ENCODE measurements around the gene ZNF662.

The ZNF662 gene

GRCh38 chr3:42873221-42873982 lies 32.5 kb upstream of the ZNF662 start:
- no peaks in the 10 kb centered on the region for H3K79me1 ChIP-seq (replicated peaks; ENCODE audit: low read length, poor library complexity, severe bottlenecking)
- no peak overlapping the region for H2BK15ac ChIP-seq (ENCODE audit: low read depth, poor library complexity, severe bottlenecking)
- H3K9ac ChIP-seq (ENCODE audit: low read length): no peak overlapping the region
- peaks cover 25 to 32% of the 10 kb centered on the region in 2 experiments for H3K27me3 ChIP-seq (ENCODE audit: control insufficient read depth in 1 of 2, insufficient read depth in 1 of 2, low read length in 2 of 2)
- no peak overlapping the region for H3K4ac ChIP-seq (ENCODE audit: low read depth in 1 of 2, low read length in 2 of 2)
- no peak overlapping the region for H3K4me3 ChIP-seq (ENCODE audit: insufficient read depth in 1 of 2, low read depth in 1 of 2, low read length in 2 of 2)
- no peaks in the 10 kb centered on the region for H3K36me3 ChIP-seq (ENCODE audit: control insufficient read depth in 1 of 2, insufficient read depth in 2 of 2, low read depth in 1 of 2, low read length in 2 of 2)
- no peak overlapping the region for H2BK5ac ChIP-seq (ENCODE audit: low read depth, low read length, poor library complexity, severe bottlenecking)
- no peak overlapping the region for H3K14ac ChIP-seq (ENCODE audit: low read length in 2 of 2)
- H3K23ac ChIP-seq (ENCODE audit: low read length in 2 of 2): no peak overlapping the region
- H3K27ac ChIP-seq (ENCODE audit: low read length, poor library complexity, severe bottlenecking): no peak overlapping the region
- H3K18ac ChIP-seq (ENCODE audit: low read depth in 1 of 2, low read length in 2 of 2): no peak overlapping the region
- H4K91ac ChIP-seq (ENCODE audit: low read length): no peak overlapping the region
- H3K4me2 ChIP-seq (ENCODE audit: low read length, poor library complexity, severe bottlenecking): no peak overlapping the region
- H2AFZ ChIP-seq (ENCODE audit: low read depth, low read length): no peak overlapping the region
- no peak overlapping the region for H4K8ac ChIP-seq (ENCODE audit: low read length)
- H3K4me1 ChIP-seq (ENCODE audit: control insufficient read depth, insufficient read depth, low read depth, low read length): no peaks in the 10 kb centered on the region
- no peak overlapping the region for H2BK12ac ChIP-seq (ENCODE audit: low read length in 2 of 2)
- 79% methylated on average over 3 of the region's 9 CpGs for WGBS
- H2AK5ac ChIP-seq (ENCODE audit: low read length, severe bottlenecking): no peak overlapping the region
- H2BK120ac ChIP-seq (ENCODE audit: low read depth, low read length): no peak overlapping the region
- DNase-seq: no peak
- no peaks in the 10 kb centered on the region for H3K9me3 ChIP-seq (ENCODE audit: control insufficient read depth, low read length)

GRCh38 chr3:42874749-42875148 lies 31.2 kb upstream of the ZNF662 start:
- Histone ChIP-seq H3K9me3 (ENCODE audit: control insufficient read depth, low read length) (no peaks in the 10 kb centered on the region), H2BK120ac (ENCODE audit: low read depth, low read length) (no peak overlapping the region), H2BK5ac (ENCODE audit: low read depth, low read length, poor library complexity, severe bottlenecking) (no peak overlapping the region), H2AK5ac (ENCODE audit: low read length, severe bottlenecking) (no peak overlapping the region), H3K23ac (ENCODE audit: low read length in 2 of 2) (no peak overlapping the region), H3K27me3 (ENCODE audit: control insufficient read depth in 1 of 2, insufficient read depth in 1 of 2, low read length in 2 of 2) (peaks cover 20 to 22% of the 10 kb centered on the region in 2 experiments), H2BK15ac (ENCODE audit: low read depth, poor library complexity, severe bottlenecking) (no peak overlapping the region), H3K18ac (ENCODE audit: low read depth in 1 of 2, low read length in 2 of 2) (no peak overlapping the region), H2BK12ac (ENCODE audit: low read length in 2 of 2) (no peak overlapping the region), H4K8ac (ENCODE audit: low read length) (no peak overlapping the region), H3K4ac (ENCODE audit: low read depth in 1 of 2, low read length in 2 of 2) (no peak overlapping the region), H3K4me3 (ENCODE audit: insufficient read depth in 1 of 2, low read depth in 1 of 2, low read length in 2 of 2) (no peak overlapping the region), H3K14ac (ENCODE audit: low read length in 2 of 2) (no peak overlapping the region), H4K91ac (ENCODE audit: low read length) (peak overlapping the region; percentile 16), H3K9ac (ENCODE audit: low read length) (no peak overlapping the region), H2AFZ (ENCODE audit: low read depth, low read length) (no peak overlapping the region), H3K36me3 (ENCODE audit: control insufficient read depth in 1 of 2, insufficient read depth in 2 of 2, low read depth in 1 of 2, low read length in 2 of 2) (no peaks in the 10 kb centered on the region), H3K79me1 (replicated peaks; ENCODE audit: low read length, poor library complexity, severe bottlenecking) (no peaks in the 10 kb centered on the region), H3K4me1 (ENCODE audit: control insufficient read depth, insufficient read depth, low read depth, low read length) (no peaks in the 10 kb centered on the region), H3K4me2 (ENCODE audit: low read length, poor library complexity, severe bottlenecking) (no peak overlapping the region), H3K27ac (ENCODE audit: low read length, poor library complexity, severe bottlenecking) (no peak overlapping the region)
- WGBS: 78% methylated on average over 10 of the region's 10 CpGs
- no peak for DNase-seq

GRCh38 chr3:42875325-42876151 lies 30.4 kb upstream of the ZNF662 start, which contains the start of gene CYP8B1:
Gene CYP8B1, minus strand, starts transcription at chr3:42875879. Its CDS starts 63 bp downstream, at chr3:42875816.
- no peak within 1 kb of the TSS for H2BK5ac ChIP-seq (ENCODE audit: low read depth, low read length, poor library complexity, severe bottlenecking)
- no peak within 1 kb of the TSS for H3K4me2 ChIP-seq (ENCODE audit: low read length, poor library complexity, severe bottlenecking)
- peaks cover 1% of the 10 kb centered on the region for H3K4me1 ChIP-seq (ENCODE audit: control insufficient read depth, insufficient read depth, low read depth, low read length)
- no peak within 1 kb of the TSS for H2BK120ac ChIP-seq (ENCODE audit: low read depth, low read length)
- H2BK12ac ChIP-seq (ENCODE audit: low read length in 2 of 2): no peak within 1 kb of the TSS
- no peak within 1 kb of the TSS for H3K23ac ChIP-seq (ENCODE audit: low read length in 2 of 2)
- peak within 1 kb of the TSS; percentile 16 for H4K91ac ChIP-seq (ENCODE audit: low read length)
- no peaks in the 10 kb centered on the region for H3K9me3 ChIP-seq (ENCODE audit: control insufficient read depth, low read length)
- no peak within 1 kb of the TSS for H2BK15ac ChIP-seq (ENCODE audit: low read depth, poor library complexity, severe bottlenecking)
- DNase-seq: no peak
- H2AK5ac ChIP-seq (ENCODE audit: low read length, severe bottlenecking): no peak within 1 kb of the TSS
- H3K18ac ChIP-seq (ENCODE audit: low read depth in 1 of 2, low read length in 2 of 2): no peak within 1 kb of the TSS
- H3K9ac ChIP-seq (ENCODE audit: low read length): no peak within 1 kb of the TSS
- H2AFZ ChIP-seq (ENCODE audit: low read depth, low read length): no peak within 1 kb of the TSS
- no peak within 1 kb of the TSS for H3K14ac ChIP-seq (ENCODE audit: low read length in 2 of 2)
- H4K8ac ChIP-seq (ENCODE audit: low read length): no peak within 1 kb of the TSS
- no peak within 1 kb of the TSS for H3K4ac ChIP-seq (ENCODE audit: low read depth in 1 of 2, low read length in 2 of 2)
- H3K36me3 ChIP-seq (ENCODE audit: control insufficient read depth in 1 of 2, insufficient read depth in 2 of 2, low read depth in 1 of 2, low read length in 2 of 2): no peaks in the 10 kb centered on the region
- H3K4me3 ChIP-seq (ENCODE audit: insufficient read depth in 1 of 2, low read depth in 1 of 2, low read length in 2 of 2): no peak within 1 kb of the TSS
- H3K79me1 ChIP-seq (replicated peaks; ENCODE audit: low read length, poor library complexity, severe bottlenecking): no peaks in the 10 kb centered on the region
- WGBS: 83% methylated on average over 13 of the region's 13 CpGs
- H3K27me3 ChIP-seq (ENCODE audit: control insufficient read depth in 1 of 2, insufficient read depth in 1 of 2, low read length in 2 of 2): peaks cover 20 to 22% of the 10 kb centered on the region in 2 experiments
- no peak within 1 kb of the TSS for H3K27ac ChIP-seq (ENCODE audit: low read length, poor library complexity, severe bottlenecking)

- Histone ChIP-seq H3K18ac (ENCODE audit: low read depth in 1 of 2, low read length in 2 of 2) (no peak overlapping the region), H3K9me3 (ENCODE audit: control insufficient read depth, low read length) (no peaks in the 10 kb centered on the region), H3K4ac (ENCODE audit: low read depth in 1 of 2, low read length in 2 of 2) (no peak overlapping the region), H2BK5ac (ENCODE audit: low read depth, low read length, poor library complexity, severe bottlenecking) (no peak overlapping the region), H2BK12ac (ENCODE audit: low read length in 2 of 2) (no peak overlapping the region), H3K9ac (ENCODE audit: low read length) (no peak overlapping the region), H3K27me3 (ENCODE audit: control insufficient read depth in 1 of 2, insufficient read depth in 1 of 2, low read length in 2 of 2) (peaks cover 16 to 20% of the 10 kb centered on the region in 2 experiments), H4K91ac (ENCODE audit: low read length) (no peak overlapping the region), H3K4me1 (ENCODE audit: control insufficient read depth, insufficient read depth, low read depth, low read length) (peaks cover 7% of the 10 kb centered on the region), H2BK120ac (ENCODE audit: low read depth, low read length) (no peak overlapping the region), H3K4me3 (ENCODE audit: insufficient read depth in 1 of 2, low read depth in 1 of 2, low read length in 2 of 2) (no peak overlapping the region), H3K79me1 (replicated peaks; ENCODE audit: low read length, poor library complexity, severe bottlenecking) (no peaks in the 10 kb centered on the region), H2AFZ (ENCODE audit: low read depth, low read length) (no peak overlapping the region), H3K23ac (ENCODE audit: low read length in 2 of 2) (no peak overlapping the region), H4K8ac (ENCODE audit: low read length) (no peak overlapping the region), H2BK15ac (ENCODE audit: low read depth, poor library complexity, severe bottlenecking) (no peak overlapping the region), H3K14ac (ENCODE audit: low read length in 2 of 2) (no peak overlapping the region), H3K36me3 (ENCODE audit: control insufficient read depth in 1 of 2, insufficient read depth in 2 of 2, low read depth in 1 of 2, low read length in 2 of 2) (no peaks in the 10 kb centered on the region), H3K27ac (ENCODE audit: low read length, poor library complexity, severe bottlenecking) (no peak overlapping the region), H2AK5ac (ENCODE audit: low read length, severe bottlenecking) (no peak overlapping the region), H3K4me2 (ENCODE audit: low read length, poor library complexity, severe bottlenecking) (no peak overlapping the region)
- DNase-seq: no peak
- WGBS: 58% methylated on average over 1 of the region's 1 CpG
Observed at GRCh38 chr3:42876401-42876800, 29.5 kb upstream of the ZNF662 start.
